Fibroblast of the aortic adventitia (primary cell): Measurements from ENCODE around the gene TTLL1. TPM values are rescaled to one million over a fixed set of nuclear protein-coding genes. Genes with fewer than 3 reads are reported as not detected.

ENCODE experiments used
- DNase-seq: peaks from one replicate; pipeline ENCODE4 v3.0.0-alpha.2; 2010; ENCODE audit warnings: low read depth
- H3K4me3 ChIP-seq: 2 replicates; pipeline ENCODE4 v1.5.1; 2011; ENCODE audit warnings: low read depth, mild to moderate bottlenecking, control low read depth, low read length, moderate library complexity
- CTCF ChIP-seq: IDR thresholded peaks from 2 replicates; pipeline ENCODE4 v1.5.1; 2011; ENCODE audit warnings: mild to moderate bottlenecking, low read length, control low read depth, inconsistent platforms; ENCODE audit not compliant: insufficient read depth
- total RNA-seq: library from RNA; depleted of rRNA; stranded (reverse); fragments of >200 nt; gene quantifications from 2 replicates; pipeline ENCODE4 v1.2.3, GENCODE V29; 2012; ENCODE audit warnings: low replicate concordance

The TTLL1 gene
- total RNA-seq, 1 donor = 23.1 TPM

GRCh38 chr22:43099095-43099494 is 9.9 kb upstream of the TTLL1 start:
- no peak for DNase-seq
- no peak for TF ChIP-seq CTCF
- no peak overlapping the region for H3K4me3 ChIP-seq

GRCh38 chr22:43098356-43098755 is 9.2 kb upstream of the TTLL1 start:
- no peak for TF ChIP-seq CTCF
- DNase-seq = no peak

GRCh38 chr22:43096420-43096819 is 7.2 kb upstream of the TTLL1 start:
- no peak for TF ChIP-seq CTCF
- DNase-seq = no peak

More at GRCh38 chr22:43098356-43098755, 9.2 kb upstream of the TTLL1 start:
- no peak overlapping the region for H3K4me3 ChIP-seq

GRCh38 chr22:43094551-43094950 is 5.4 kb upstream of the TTLL1 start:
- no peak overlapping the region for H3K4me3 ChIP-seq
- DNase-seq = no peak
- TF ChIP-seq CTCF = no peak

More at GRCh38 chr22:43096420-43096819, 7.2 kb upstream of the TTLL1 start:
- no peak overlapping the region for H3K4me3 ChIP-seq

GRCh38 chr22:43094085-43094484 is 4.9 kb upstream of the TTLL1 start:
- DNase-seq = no peak
- H3K4me3 ChIP-seq = no peak overlapping the region
- TF ChIP-seq CTCF = no peak

GRCh38 chr22:43092085-43092484 is 2.9 kb upstream of the TTLL1 start:
- no peak for DNase-seq
- H3K4me3 ChIP-seq = no peak overlapping the region

More at GRCh38 chr22:43092085-43092484, 2.9 kb upstream of the TTLL1 start:
- no peak for TF ChIP-seq CTCF
